Measurements from ENCODE around the gene AGPAT2. TPM values are rescaled to one million over a fixed set of nuclear protein-coding genes. Genes with fewer than 3 reads are reported as not detected.
A peak's percentile ranks its signal among the peaks of the same experiment; 100 is the strongest.

The AGPAT2 gene
- total RNA-seq, 1 experiment from 2014 or later: 124 TPM

- Histone ChIP-seq H3K27ac (no peak overlapping the region), H3K9me3 (ENCODE audit: insufficient read depth, low read depth) (no peaks in the 10 kb centered on the region), H3K4me1 (replicated peaks; ENCODE audit: insufficient read depth) (no peaks in the 10 kb centered on the region), H3K79me2 (ENCODE audit: low read depth) (no peaks in the 10 kb centered on the region), H3K4me2 (no peak overlapping the region), H2AFZ (no peak overlapping the region), H3F3A (ENCODE audit: insufficient read depth, low read depth) (peaks cover 10% of the 10 kb centered on the region; the same call in 1 of the 2 replicates), H3K27me3 (ENCODE audit: insufficient read depth, low read depth) (no peaks in the 10 kb centered on the region), H3K4me3 (no peak overlapping the region), H4K20me1 (ENCODE audit: insufficient read depth) (no peaks in the 10 kb centered on the region; the same call in 1 of the 2 replicates), H3K36me3 (ENCODE audit: low read depth) (no peaks in the 10 kb centered on the region), H3K9me2 (ENCODE audit: insufficient read depth) (no peaks in the 10 kb centered on the region)
- no peak for DNase-seq
- BruUV-seq (replicated peaks): no TSS peak
- no peak for TF ChIP-seq EZH2 (IDR thresholded peaks at IDR 0.05; ENCODE audit: low read depth)
- no peak for TF ChIP-seq CTCF (conservative IDR thresholded peaks at IDR 0.05)
- ChIA-PET POLR2A (ENCODE audit: unreplicated experiment) (interaction anchor here (0.6 kb wide), 1 partner anchor 72 kb away, joined by 14 read pairs; no protein-coding TSS in a partner anchor), CTCF (interaction anchor here (0.6 to 0.7 kb wide), 2 partner anchors 21 to 1262 kb away, joined by 3 to 4 read pairs; no protein-coding TSS in a partner anchor)
- intact Hi-C loops (cut with micrococcal nuclease; ENCODE audit: unreplicated experiment): loop anchor here (10.0 kb wide), 1 partner anchor 52 kb away; no protein-coding TSS in a partner anchor
These were observed 14.7 kb downstream of the AGPAT2 start for GRCh38 chr9:136672431-136673087.

- H3K27me3 ChIP-seq (ENCODE audit: insufficient read depth, low read depth): no peaks in the 10 kb centered on the region
- no peak overlapping the region for H3K27ac ChIP-seq
- H3K9me3 ChIP-seq (ENCODE audit: insufficient read depth, low read depth): no peaks in the 10 kb centered on the region
- ChIA-PET POLR2A (ENCODE audit: unreplicated experiment) (no interaction called here), CTCF (interaction anchor here (0.6 to 1.1 kb wide), 5 partner anchors 15 to 1261 kb away, joined by 3 to 8 read pairs (median 4); no protein-coding TSS in a partner anchor)
- no peaks in the 10 kb centered on the region; the same call in 1 of the 2 replicates for H4K20me1 ChIP-seq (ENCODE audit: insufficient read depth)
- DNase-seq: peak in 1 of 2 experiments; percentile 46
- H3K4me3 ChIP-seq: no peak overlapping the region
- BruUV-seq (replicated peaks): TSS peak; percentile 28
- H3K4me2 ChIP-seq: no peak overlapping the region
- peaks cover 11% of the 10 kb centered on the region; the same call in 1 of the 2 replicates for H3F3A ChIP-seq (ENCODE audit: insufficient read depth, low read depth)
- intact Hi-C loops (cut with micrococcal nuclease; ENCODE audit: unreplicated experiment): loop anchor here (10.0 kb wide), 1 partner anchor 53 kb away; no protein-coding TSS in a partner anchor
- H3K79me2 ChIP-seq (ENCODE audit: low read depth): no peaks in the 10 kb centered on the region
- H2AFZ ChIP-seq: no peak overlapping the region
- no peaks in the 10 kb centered on the region for H3K4me1 ChIP-seq (replicated peaks; ENCODE audit: insufficient read depth)
- H3K9me2 ChIP-seq (ENCODE audit: insufficient read depth): no peaks in the 10 kb centered on the region
- H3K36me3 ChIP-seq (ENCODE audit: low read depth): no peaks in the 10 kb centered on the region
- TF ChIP-seq CTCF (conservative IDR thresholded peaks at IDR 0.05) (peak; percentile 87), EZH2 (IDR thresholded peaks at IDR 0.05; ENCODE audit: low read depth) (no peak)
These were observed 15.4 kb downstream of the AGPAT2 start for GRCh38 chr9:136671646-136672430.

- H3K79me2 ChIP-seq (ENCODE audit: low read depth): no peaks in the 10 kb centered on the region
- H3K36me3 ChIP-seq (ENCODE audit: low read depth): no peaks in the 10 kb centered on the region
- no peaks in the 10 kb centered on the region for H3K9me3 ChIP-seq (ENCODE audit: insufficient read depth, low read depth)
- H3K27me3 ChIP-seq (ENCODE audit: insufficient read depth, low read depth): no peaks in the 10 kb centered on the region
- no peak overlapping the region for H3K4me3 ChIP-seq
- no TSS peak for BruUV-seq (replicated peaks)
- intact Hi-C loops (cut with micrococcal nuclease; ENCODE audit: unreplicated experiment): loop anchor here (10.0 kb wide), 1 partner anchor 54 kb away; no protein-coding TSS in a partner anchor
- H3F3A ChIP-seq (ENCODE audit: insufficient read depth, low read depth): peaks cover 11% of the 10 kb centered on the region; the same call in 1 of the 2 replicates
- no peak overlapping the region for H3K27ac ChIP-seq
- no peaks in the 10 kb centered on the region for H3K4me1 ChIP-seq (replicated peaks; ENCODE audit: insufficient read depth)
- DNase-seq: no peak
- TF ChIP-seq CTCF (conservative IDR thresholded peaks at IDR 0.05) (no peak), EZH2 (IDR thresholded peaks at IDR 0.05; ENCODE audit: low read depth) (no peak)
- no peaks in the 10 kb centered on the region; the same call in 1 of the 2 replicates for H4K20me1 ChIP-seq (ENCODE audit: insufficient read depth)
- ChIA-PET CTCF (interaction anchor here (0.6 to 1.1 kb wide), 4 partner anchors 16 to 283 kb away, joined by 4 to 8 read pairs (median 6); no protein-coding TSS in a partner anchor), POLR2A (ENCODE audit: unreplicated experiment) (no interaction called here)
- H2AFZ ChIP-seq: no peak overlapping the region
- no peaks in the 10 kb centered on the region for H3K9me2 ChIP-seq (ENCODE audit: insufficient read depth)
- H3K4me2 ChIP-seq: no peak overlapping the region
These were observed 16.0 kb downstream of the AGPAT2 start for GRCh38 chr9:136671254-136671614.
